Raji (cell line): Measurements from ENCODE around the gene CAMTA1.

Source experiments
- POLR2A ChIP-seq: IDR thresholded peaks from 2 replicates; pipeline ENCODE4 v1.6.1; 2011; ENCODE audit warnings: low read depth, low read length, control low read depth; ENCODE audit not compliant: insufficient read depth

The CAMTA1 gene

GRCh38 chr1:7049913-7050625, 264.8 kb downstream of the CAMTA1 start:
- no peak for TF ChIP-seq POLR2A

GRCh38 chr1:7050751-7051665, 265.8 kb downstream of the CAMTA1 start:
- TF ChIP-seq POLR2A, result no peak

- no peak for TF ChIP-seq POLR2A
These were observed 267.4 kb downstream of the CAMTA1 start for GRCh38 chr1:7052701-7053100.

- no peak for TF ChIP-seq POLR2A
These were observed 275.5 kb downstream of the CAMTA1 start for GRCh38 chr1:7060745-7061144.

GRCh38 chr1:7062346-7063061, 277.2 kb downstream of the CAMTA1 start:
- no peak for TF ChIP-seq POLR2A

- TF ChIP-seq POLR2A, result no peak
These were observed 278.7 kb downstream of the CAMTA1 start for GRCh38 chr1:7063981-7064380.

- TF ChIP-seq POLR2A, result no peak
These were observed 283.3 kb downstream of the CAMTA1 start for GRCh38 chr1:7068552-7068951.

- TF ChIP-seq POLR2A, result no peak
These were observed 284.7 kb downstream of the CAMTA1 start for GRCh38 chr1:7069931-7070330.

GRCh38 chr1:7070389-7071029, 285.3 kb downstream of the CAMTA1 start:
- no peak for TF ChIP-seq POLR2A

- no peak for TF ChIP-seq POLR2A
These were observed 290.9 kb downstream of the CAMTA1 start for GRCh38 chr1:7076117-7076516.

- TF ChIP-seq POLR2A, result no peak
These were observed 291.3 kb downstream of the CAMTA1 start for GRCh38 chr1:7076572-7076971.

GRCh38 chr1:7077136-7077535, 291.9 kb downstream of the CAMTA1 start:
- TF ChIP-seq POLR2A, result no peak

- TF ChIP-seq POLR2A, result no peak
These were observed 292.7 kb downstream of the CAMTA1 start for GRCh38 chr1:7077970-7078369.

- TF ChIP-seq POLR2A, result no peak
These were observed 294.4 kb downstream of the CAMTA1 start for GRCh38 chr1:7079637-7080036.
